ENCODE data around the gene SFSWAP. TPM values are rescaled to one million over a fixed set of nuclear protein-coding genes. Genes with fewer than 3 reads are reported as not detected.

SFSWAP gene
- total and polyA plus RNA-seq, 2 of the 13 experiments (the other 11 are each of a cell fraction or from before 2014, with no cell fraction given): 17.1 to 27.7 TPM

DNA sequence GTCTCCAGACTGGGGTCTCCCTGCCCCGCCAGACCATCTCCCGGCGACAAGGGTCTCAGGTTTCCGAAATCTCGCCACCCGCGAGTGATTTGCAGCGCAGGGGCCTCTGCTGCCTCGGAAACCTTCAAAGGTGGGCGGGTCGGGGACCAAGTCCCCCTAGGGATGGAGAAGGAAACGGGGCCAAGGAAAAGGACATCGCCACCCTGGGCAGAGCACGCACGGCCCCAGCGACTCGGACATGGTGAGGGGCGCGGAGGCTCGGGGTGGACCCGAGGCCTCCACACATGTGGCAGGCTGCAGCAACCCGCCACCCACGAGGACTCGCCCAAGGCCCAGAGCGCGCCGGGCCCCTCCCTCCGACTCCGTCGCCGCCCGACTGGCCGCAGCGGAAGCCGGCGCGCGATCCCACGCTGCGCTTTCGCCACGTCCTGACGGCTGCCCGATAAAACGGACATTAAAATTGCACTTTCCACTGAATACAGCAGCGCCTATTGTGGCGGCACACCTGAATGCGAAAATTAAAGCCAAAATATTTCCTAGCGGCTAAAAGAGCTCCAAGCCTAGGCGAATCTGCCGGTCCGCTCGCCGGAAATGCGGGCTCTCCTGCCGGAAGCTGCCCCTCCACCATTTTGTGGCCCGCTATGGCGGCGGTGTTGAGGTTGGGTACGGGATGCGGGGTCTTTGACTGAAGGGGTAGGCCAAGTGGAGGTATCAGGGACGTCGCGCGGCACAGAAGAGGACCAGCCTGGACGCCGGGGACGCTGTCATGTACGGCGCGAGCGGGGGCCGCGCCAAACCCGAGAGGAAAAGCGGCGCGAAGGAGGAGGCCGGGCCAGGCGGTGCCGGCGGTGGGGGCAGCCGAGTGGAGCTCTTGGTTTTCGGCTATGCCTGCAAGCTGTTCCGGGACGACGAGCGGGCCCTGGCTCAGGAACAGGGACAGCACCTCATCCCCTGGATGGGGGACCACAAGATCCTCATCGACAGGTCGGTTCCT, at the start of gene SFSWAP (continued):
- TF ChIP-seq NFE2L2 (IDR thresholded peaks at IDR 0.05; ENCODE audit: low read length) (no peak), ZNF761 (CRISPR knock-in tag; conservative IDR thresholded peaks at IDR 0.05) (peak; percentile 81; the same call in 1 of the 2 replicates), ARHGAP35 (CRISPR knock-in tag; IDR thresholded peaks at IDR 0.05; ENCODE audit: borderline replicate concordance) (peak; percentile 22; the same call in 1 of the 2 replicates), ZNF232 (CRISPR knock-in tag; IDR thresholded peaks at IDR 0.05; ENCODE audit: borderline replicate concordance) (0 out of 2 replicates have a peak, but pooled peaks have one; percentile 44), PRDM15 (CRISPR knock-in tag; IDR thresholded peaks at IDR 0.05) (no peak; the same call in 1 of the 2 replicates), YEATS2 (CRISPR knock-in tag; IDR thresholded peaks at IDR 0.05; ENCODE audit: borderline replicate concordance) (peak; percentile 89), RCOR2 (CRISPR knock-in tag; IDR thresholded peaks at IDR 0.05) (no peak), ZFP37 (CRISPR knock-in tag; IDR thresholded peaks at IDR 0.05; ENCODE audit: borderline replicate concordance) (no peak), IKZF4 (CRISPR knock-in tag; IDR thresholded peaks at IDR 0.05; ENCODE audit: borderline replicate concordance, low read depth, not compliant biosample characterization) (no peak), ZNF292 (CRISPR knock-in tag; IDR thresholded peaks at IDR 0.05; ENCODE audit: borderline replicate concordance, low read depth) (0 out of 2 replicates have a peak, but pooled peaks have one; percentile 21), ZNF780A (CRISPR knock-in tag; IDR thresholded peaks at IDR 0.05) (0 out of 2 replicates have a peak, but pooled peaks have one; percentile 52), ZNF460 (CRISPR knock-in tag; IDR thresholded peaks at IDR 0.05; ENCODE audit: borderline replicate concordance) (no peak)
- TF ChIP-seq, protein P1, sequence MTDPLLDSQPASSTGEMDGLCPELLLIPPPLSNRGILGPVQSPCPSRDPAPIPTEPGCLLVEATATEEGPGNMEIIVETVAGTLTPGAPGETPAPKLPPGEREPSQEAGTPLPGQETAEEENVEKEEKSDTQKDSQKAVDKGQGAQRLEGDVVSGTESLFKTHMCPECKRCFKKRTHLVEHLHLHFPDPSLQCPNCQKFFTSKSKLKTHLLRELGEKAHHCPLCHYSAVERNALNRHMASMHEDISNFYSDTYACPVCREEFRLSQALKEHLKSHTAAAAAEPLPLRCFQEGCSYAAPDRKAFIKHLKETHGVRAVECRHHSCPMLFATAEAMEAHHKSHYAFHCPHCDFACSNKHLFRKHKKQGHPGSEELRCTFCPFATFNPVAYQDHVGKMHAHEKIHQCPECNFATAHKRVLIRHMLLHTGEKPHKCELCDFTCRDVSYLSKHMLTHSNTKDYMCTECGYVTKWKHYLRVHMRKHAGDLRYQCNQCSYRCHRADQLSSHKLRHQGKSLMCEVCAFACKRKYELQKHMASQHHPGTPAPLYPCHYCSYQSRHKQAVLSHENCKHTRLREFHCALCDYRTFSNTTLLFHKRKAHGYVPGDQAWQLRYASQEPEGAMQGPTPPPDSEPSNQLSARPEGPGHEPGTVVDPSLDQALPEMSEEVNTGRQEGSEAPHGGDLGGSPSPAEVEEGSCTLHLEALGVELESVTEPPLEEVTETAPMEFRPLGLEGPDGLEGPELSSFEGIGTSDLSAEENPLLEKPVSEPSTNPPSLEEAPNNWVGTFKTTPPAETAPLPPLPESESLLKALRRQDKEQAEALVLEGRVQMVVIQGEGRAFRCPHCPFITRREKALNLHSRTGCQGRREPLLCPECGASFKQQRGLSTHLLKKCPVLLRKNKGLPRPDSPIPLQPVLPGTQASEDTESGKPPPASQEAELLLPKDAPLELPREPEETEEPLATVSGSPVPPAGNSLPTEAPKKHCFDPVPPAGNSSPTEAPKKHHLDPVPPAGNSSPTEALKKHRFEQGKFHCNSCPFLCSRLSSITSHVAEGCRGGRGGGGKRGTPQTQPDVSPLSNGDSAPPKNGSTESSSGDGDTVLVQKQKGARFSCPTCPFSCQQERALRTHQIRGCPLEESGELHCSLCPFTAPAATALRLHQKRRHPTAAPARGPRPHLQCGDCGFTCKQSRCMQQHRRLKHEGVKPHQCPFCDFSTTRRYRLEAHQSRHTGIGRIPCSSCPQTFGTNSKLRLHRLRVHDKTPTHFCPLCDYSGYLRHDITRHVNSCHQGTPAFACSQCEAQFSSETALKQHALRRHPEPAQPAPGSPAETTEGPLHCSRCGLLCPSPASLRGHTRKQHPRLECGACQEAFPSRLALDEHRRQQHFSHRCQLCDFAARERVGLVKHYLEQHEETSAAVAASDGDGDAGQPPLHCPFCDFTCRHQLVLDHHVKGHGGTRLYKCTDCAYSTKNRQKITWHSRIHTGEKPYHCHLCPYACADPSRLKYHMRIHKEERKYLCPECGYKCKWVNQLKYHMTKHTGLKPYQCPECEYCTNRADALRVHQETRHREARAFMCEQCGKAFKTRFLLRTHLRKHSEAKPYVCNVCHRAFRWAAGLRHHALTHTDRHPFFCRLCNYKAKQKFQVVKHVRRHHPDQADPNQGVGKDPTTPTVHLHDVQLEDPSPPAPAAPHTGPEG (CRISPR knock-in tag; IDR thresholded peaks at IDR 0.05): peak; percentile 90
- TF ChIP-seq, protein P2, sequence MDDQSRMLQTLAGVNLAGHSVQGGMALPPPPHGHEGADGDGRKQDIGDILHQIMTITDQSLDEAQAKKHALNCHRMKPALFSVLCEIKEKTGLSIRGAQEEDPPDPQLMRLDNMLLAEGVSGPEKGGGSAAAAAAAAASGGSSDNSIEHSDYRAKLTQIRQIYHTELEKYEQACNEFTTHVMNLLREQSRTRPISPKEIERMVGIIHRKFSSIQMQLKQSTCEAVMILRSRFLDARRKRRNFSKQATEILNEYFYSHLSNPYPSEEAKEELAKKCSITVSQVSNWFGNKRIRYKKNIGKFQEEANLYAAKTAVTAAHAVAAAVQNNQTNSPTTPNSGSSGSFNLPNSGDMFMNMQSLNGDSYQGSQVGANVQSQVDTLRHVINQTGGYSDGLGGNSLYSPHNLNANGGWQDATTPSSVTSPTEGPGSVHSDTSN (CRISPR knock-in tag; IDR thresholded peaks at IDR 0.05; ENCODE audit: borderline replicate concordance): no peak
